Neuronal stem cell (in vitro differentiated cells): ENCODE measurements around the gene PIP5K1C.

ENCODE experiments used
- DNase-seq: peaks from one replicate; pipeline ENCODE4 v3.0.0-alpha.2; 2013; ENCODE audit warnings: low spot score
- H2AFZ ChIP-seq: one replicate; pipeline ENCODE4 v1.6.1; 2013; ENCODE audit warnings: mild to moderate bottlenecking, low read length, inconsistent platforms
- H2AK5ac ChIP-seq: 2 replicates; pipeline ENCODE4 v1.6.1; 2013; ENCODE audit warnings: low read depth, mild to moderate bottlenecking, inconsistent platforms, low read length, moderate library complexity, mixed read lengths
- H2BK120ac ChIP-seq: 2 replicates; pipeline ENCODE4 v1.6.1; 2013; ENCODE audit warnings: low read depth, mild to moderate bottlenecking, inconsistent platforms, low read length, moderate library complexity, mixed read lengths
- H2BK12ac ChIP-seq: one replicate; pipeline ENCODE4 v1.6.1; 2013; ENCODE audit warnings: low read length, inconsistent platforms
- H2BK15ac ChIP-seq: 2 replicates; pipeline ENCODE4 v1.6.1; 2013; ENCODE audit warnings: mild to moderate bottlenecking, low read length, inconsistent platforms, mixed read lengths
- H2BK5ac ChIP-seq: one replicate; pipeline ENCODE4 v1.6.1; 2013; ENCODE audit warnings: inconsistent platforms, mild to moderate bottlenecking, low read length, moderate library complexity
- H3K14ac ChIP-seq: one replicate; pipeline ENCODE4 v1.6.1; 2013; ENCODE audit warnings: low read length, inconsistent platforms
- H3K18ac ChIP-seq: 2 replicates; pipeline ENCODE4 v1.6.1; 2013; ENCODE audit warnings: low read length, inconsistent platforms
- H3K23ac ChIP-seq: 2 replicates; pipeline ENCODE4 v1.6.1; 2013; ENCODE audit warnings: low read depth, mild to moderate bottlenecking, mixed read lengths, low read length, inconsistent platforms; ENCODE audit not compliant: poor library complexity
- H3K27ac ChIP-seq: replicated peaks from 3 replicates; pipeline ENCODE4 v1.5.1; 2013; ENCODE audit warnings: low read length, inconsistent platforms
- H3K27me3 ChIP-seq, 3 experiments: 2 replicates each; pipeline ENCODE4 v1.6.1; 2013; ENCODE audit warnings: low read length in 3 of 3, mild to moderate bottlenecking in 2 of 3, inconsistent platforms in 1 of 3, low read depth in 1 of 3, mixed read lengths in 1 of 3, moderate library complexity in 1 of 3; ENCODE audit not compliant: control insufficient read depth in 3 of 3, insufficient read depth in 3 of 3
- H3K36me3 ChIP-seq, 2 donors: replicated peaks in 1 of 2; 2 replicates each; pipeline ENCODE4 v1.6.1; 2013; ENCODE audit warnings: low read length in 2 of 2; ENCODE audit not compliant: control insufficient read depth in 2 of 2, insufficient read depth in 2 of 2
- H3K4ac ChIP-seq: 2 replicates; pipeline ENCODE4 v1.6.1; 2013; ENCODE audit warnings: inconsistent platforms, mild to moderate bottlenecking, low read length, moderate library complexity
- H3K4me1 ChIP-seq, 2 donors: 1 replicate in 1 of 2; 2 replicates in 1 of 2; pipeline ENCODE4 v1.6.1; 2013; ENCODE audit warnings: low read length in 2 of 2, low read depth in 1 of 2; ENCODE audit not compliant: control insufficient read depth in 2 of 2, insufficient read depth in 1 of 2
- H3K4me2 ChIP-seq: one replicate; pipeline ENCODE4 v1.6.1; 2013; ENCODE audit warnings: mild to moderate bottlenecking, low read length, inconsistent platforms; ENCODE audit not compliant: insufficient read depth, poor library complexity, severe bottlenecking
- H3K4me3 ChIP-seq, 2 donors: 2 replicates each; pipeline ENCODE4 v1.5.1; 2013; ENCODE audit warnings: low read length in 2 of 2, mild to moderate bottlenecking in 2 of 2, inconsistent platforms in 1 of 2, moderate library complexity in 1 of 2
- H3K79me1 ChIP-seq: one replicate; pipeline ENCODE4 v1.6.1; 2013; ENCODE audit warnings: low read depth, mild to moderate bottlenecking, inconsistent platforms, low read length, moderate library complexity
- H3K9ac ChIP-seq: one replicate; pipeline ENCODE4 v1.6.1; 2013; ENCODE audit warnings: mild to moderate bottlenecking, low read depth, low read length, inconsistent platforms; ENCODE audit not compliant: poor library complexity
- H3K9me3 ChIP-seq, 2 donors: replicated peaks in 1 of 2; 2 replicates each; pipeline versions ENCODE3 to v1.6.1; 2013; ENCODE audit warnings: low read length in 2 of 2, mild to moderate bottlenecking in 2 of 2, inconsistent platforms in 1 of 2, low read depth in 1 of 2, mixed read lengths in 1 of 2, moderate library complexity in 1 of 2; ENCODE audit not compliant: control insufficient read depth in 2 of 2, insufficient read depth in 1 of 2
- H4K8ac ChIP-seq: one replicate; pipeline ENCODE4 v1.6.1; 2013; ENCODE audit warnings: low read depth, mild to moderate bottlenecking, inconsistent platforms, low read length, moderate library complexity
- H4K91ac ChIP-seq: one replicate; pipeline ENCODE4 v1.6.1; 2013; ENCODE audit warnings: low read length, low read depth, mild to moderate bottlenecking, inconsistent platforms; ENCODE audit not compliant: poor library complexity
- WGBS, 2 donors: extraction: QIAGEN DNeasy Blood & Tissue Kit; methylation state at CpG; one replicate each; pipeline ENCODE4 v1.1.7; 2013; ENCODE audit warnings: missing lambda C conversion rate in 2 of 2, mixed read lengths in 1 of 2; ENCODE audit not compliant: insufficient read length in 2 of 2, insufficient replicate concordance in 1 of 2; ENCODE audit errors: extremely low coverage in 2 of 2; 5-methylcytosine and 5-hydroxymethylcytosine counted together

The PIP5K1C gene

GRCh38 chr19:3684817-3685410 lies 15.4 kb downstream of the PIP5K1C start:
- Histone ChIP-seq H3K36me3 (peaks cover 4 to 9% of the 10 kb centered on the region in 2 donors), H2AK5ac (no peak overlapping the region), H2AFZ (no peak overlapping the region), H3K23ac (no peak overlapping the region), H3K27ac (no peak overlapping the region), H2BK120ac (no peak overlapping the region), H2BK5ac (no peak overlapping the region), H2BK15ac (no peak overlapping the region), H3K79me1 (peaks cover 27% of the 10 kb centered on the region), H3K18ac (no peak overlapping the region), H3K9me3 (peaks cover 0 to 11% of the 10 kb centered on the region in 2 donors), H4K91ac (no peak overlapping the region), H2BK12ac (no peak overlapping the region), H3K4me3 (no peak overlapping the region), H3K14ac (no peak overlapping the region), H3K4me2 (no peak overlapping the region), H3K4ac (no peak overlapping the region), H3K4me1 (peaks cover 20 to 25% of the 10 kb centered on the region in 2 donors), H4K8ac (no peak overlapping the region), H3K27me3 (no peaks in the 10 kb centered on the region), H3K9ac (no peak overlapping the region)
- no CpG with 5 or more reads among the region's 8 CpGs for WGBS, 2 donors
- no peak for DNase-seq

- Histone ChIP-seq H4K91ac (no peak overlapping the region), H3K4me2 (no peak overlapping the region), H3K4me1 (peaks cover 20 to 25% of the 10 kb centered on the region in 2 donors), H2BK12ac (no peak overlapping the region), H3K27ac (peak overlapping the region; percentile 4), H3K4ac (no peak overlapping the region), H2BK120ac (no peak overlapping the region), H3K9ac (no peak overlapping the region), H3K23ac (no peak overlapping the region), H2BK5ac (peak overlapping the region; percentile 90), H2AK5ac (peak overlapping the region; percentile 27), H3K9me3 (peaks cover 0 to 11% of the 10 kb centered on the region in 2 donors), H4K8ac (no peak overlapping the region), H3K36me3 (peaks cover 0 to 10% of the 10 kb centered on the region in 2 donors), H3K79me1 (peaks cover 25% of the 10 kb centered on the region), H2AFZ (peak overlapping the region; percentile 47), H2BK15ac (no peak overlapping the region), H3K27me3 (no peaks in the 10 kb centered on the region), H3K18ac (no peak overlapping the region), H3K14ac (no peak overlapping the region), H3K4me3 (no peak overlapping the region)
- no peak for DNase-seq
- no CpG with 5 or more reads among the region's 23 CpGs for WGBS, 2 donors
These were observed 16.0 kb downstream of the PIP5K1C start for GRCh38 chr19:3684054-3684816.

- Histone ChIP-seq H3K4me1 (peaks cover 20 to 25% of the 10 kb centered on the region in 2 donors), H2BK15ac (peak overlapping the region; percentile 89), H2AFZ (peak overlapping the region; percentile 47), H3K4ac (no peak overlapping the region), H3K14ac (peak overlapping the region; percentile 98), H2AK5ac (peak overlapping the region; percentile 96), H3K23ac (peak overlapping the region; percentile 93), H3K9ac (peak overlapping the region; percentile 60), H2BK5ac (peak overlapping the region; percentile 90), H3K36me3 (peaks cover 0 to 11% of the 10 kb centered on the region in 2 donors), H3K79me1 (peaks cover 27% of the 10 kb centered on the region), H3K4me2 (no peak overlapping the region), H2BK12ac (no peak overlapping the region), H3K27me3 (no peaks in the 10 kb centered on the region), H3K4me3 (peak overlapping the region in 1 of 2 donors; percentile 25), H3K18ac (peak overlapping the region; percentile 87), H2BK120ac (no peak overlapping the region), H3K9me3 (peaks cover 0 to 11% of the 10 kb centered on the region in 2 donors), H4K91ac (no peak overlapping the region), H4K8ac (peak overlapping the region; percentile 65), H3K27ac (no peak overlapping the region)
- no CpG with 5 or more reads among the region's 26 CpGs for WGBS, 2 donors
- DNase-seq = no peak
These were observed 16.7 kb downstream of the PIP5K1C start for GRCh38 chr19:3683405-3684053.
